K562 (cell line): ENCODE measurements around the gene MND1. TPM values are rescaled to one million over a fixed set of nuclear protein-coding genes. Genes with fewer than 3 reads are reported as not detected.

Experiments used
- ATAC-seq: fragments of 200-7000 bp; cut with Tn5 transposase; 3 replicates; pipeline ENCODE4 v1.9.1; 2020; ENCODE audit warnings: moderate library complexity
- BruUV-seq: library from RNA; stranded (reverse); fragments of 400-500 nt; replicated peaks from 2 replicates; lab custom pipeline; 2021; lab: Mats Ljungman, UMichigan
- CTCF ChIA-PET: fragments of 300-600 bp; formaldehyde crosslinking; extraction: SDS; loops from one replicate; lab custom pipeline; 2021; ENCODE audit warnings: low intra/inter-chr PET ratio; lab: Yijun Ruan, JAX
- POLR2A ChIA-PET: fragments of 300-600, 350-650 bp; sonication (Branson Sonifier 250); formaldehyde crosslinking; extraction: SDS; loops from one replicate; lab custom pipeline; 2021; ENCODE audit warnings: antibody characterized with exemption, inconsistent platforms; lab: Yijun Ruan, JAX
- DNase-seq, 4 experiments: peaks; one replicate each; pipeline versions ENCODE4 v3.0.0 to v3.0.0-alpha.2; 2011 to 2018; ENCODE audit warnings: low spot score in 3 of 4, mixed read lengths in 3 of 4; ENCODE audit errors: extremely low read depth in 1 of 4
- FAIRE-seq: peaks from 2 replicates; lab custom pipeline; 2011; peaks lifted over from hg19 to GRCh38; lab: Jason Lieb, UNC
- H2AFZ ChIP-seq: 2 replicates; pipeline ENCODE4 v1.6.0; 2011; ENCODE audit warnings: low read depth, low read length, control low read depth, inconsistent platforms
- H3K27ac ChIP-seq: fragments of 200-600 bp; 3 replicates; pipeline ENCODE4 v1.8.0; 2011; ENCODE audit warnings: low read depth, mild to moderate bottlenecking, control low read depth, inconsistent platforms, low read length, moderate library complexity, mixed read lengths; ENCODE audit errors: extremely low read depth
- H3K27me3 ChIP-seq, 2 experiments: fragments of 300-600 bp in 1 of 2; 2 replicates in 1 of 2; 3 replicates in 1 of 2; pipeline versions ENCODE4 v1.6.0 to v1.8.0; 2011; ENCODE audit warnings: inconsistent platforms in 2 of 2, low read length in 2 of 2, mild to moderate bottlenecking in 1 of 2, mixed read lengths in 1 of 2, moderate library complexity in 1 of 2; ENCODE audit not compliant: control insufficient read depth in 2 of 2, insufficient read depth in 2 of 2
- H3K36me3 ChIP-seq: fragments of 300-600 bp; 3 replicates; pipeline ENCODE4 v1.8.0; 2011; ENCODE audit warnings: mild to moderate bottlenecking, low read length, inconsistent platforms; ENCODE audit not compliant: control insufficient read depth, insufficient read depth
- H3K4me1 ChIP-seq, 2 experiments: fragments of 200-600 bp in 1 of 2; replicated peaks in 1 of 2; 2 replicates in 1 of 2; 3 replicates in 1 of 2; pipeline versions ENCODE4 v1.5.1 to v1.8.0; 2011; ENCODE audit warnings: inconsistent platforms in 2 of 2, low read length in 2 of 2, mild to moderate bottlenecking in 1 of 2, mixed read lengths in 1 of 2, moderate library complexity in 1 of 2; ENCODE audit not compliant: control insufficient read depth in 2 of 2, insufficient read depth in 2 of 2
- H3K4me2 ChIP-seq: 2 replicates; pipeline ENCODE4 v1.6.1; 2011; ENCODE audit warnings: low read length, control low read depth, inconsistent platforms, mixed read lengths; ENCODE audit not compliant: insufficient read depth
- H3K4me3 ChIP-seq: fragments of 200-600 bp; sonication (generic), shearing (Covaris generic); 2 replicates; pipeline ENCODE4 v1.5.1; 2016; ENCODE audit warnings: control low read depth, inconsistent platforms
- H3K79me2 ChIP-seq: fragments of 200-600 bp; 3 replicates; pipeline ENCODE4 v1.8.0; 2011; ENCODE audit warnings: low read length, inconsistent platforms; ENCODE audit not compliant: control insufficient read depth, insufficient read depth
- H3K9ac ChIP-seq, 2 experiments: 2 replicates each; pipeline versions ENCODE4 v1.6.0 to v1.6.1; 2011; ENCODE audit warnings: low read depth in 2 of 2, low read length in 2 of 2, control low read depth in 1 of 2, inconsistent platforms in 1 of 2, mild to moderate bottlenecking in 1 of 2, mixed read lengths in 1 of 2; ENCODE audit not compliant: insufficient read depth in 1 of 2
- H3K9me1 ChIP-seq: one replicate; pipeline ENCODE4 v1.6.0; 2011; ENCODE audit warnings: inconsistent platforms, mild to moderate bottlenecking, low read length, moderate library complexity; ENCODE audit not compliant: control insufficient read depth, insufficient read depth
- H3K9me3 ChIP-seq: replicated peaks from 2 replicates; pipeline ENCODE4 v1.5.1; 2011; ENCODE audit warnings: low read depth, low read length, inconsistent platforms; ENCODE audit not compliant: control insufficient read depth, insufficient read depth
- H4K20me1 ChIP-seq: replicated peaks from 2 replicates; pipeline ENCODE4 v1.6.1; 2011; ENCODE audit warnings: low read length, inconsistent platforms, mixed read lengths; ENCODE audit not compliant: control insufficient read depth, insufficient read depth
- IRF2 ChIP-seq: sonication (generic); formaldehyde crosslinking; IDR thresholded peaks from 2 replicates; pipeline ENCODE4 v1.8.1; 2022; ENCODE audit warnings: mild to moderate bottlenecking, missing genetic modification reagents
- THAP7 ChIP-seq: fragments of 250-450 bp; sonication (Bioruptor Pico); IDR thresholded peaks from 2 replicates; pipeline ENCODE4 v1.5.0; 2021
- WGBS: fragments of 100-300 bp; shearing (Covaris generic); methylation state at CpG from one replicate; pipeline ENCODE4 v1.1.6; 2016; ENCODE audit warnings: low coverage, mixed read lengths; ENCODE audit not compliant: insufficient coverage; ENCODE audit errors: missing lambda C conversion rate; 5-methylcytosine and 5-hydroxymethylcytosine counted together
- in situ Hi-C: fragments of 300-500 bp; cut with MboI; formaldehyde crosslinking; loops from 4 replicates; pipeline ENCODE4 v1.15.0; 2018; ENCODE audit warnings: inconsistent platforms, mixed read lengths
- intact Hi-C: fragments of 100-400 bp; cut with micrococcal nuclease; formaldehyde crosslinking; loops from 2 replicates; pipeline ENCODE4 v1.14.2; 2022
- polyA plus RNA-seq, 8 experiments: library from polyadenylated mRNA; depleted of rRNA in 4 of 8; stranded (reverse) in 5 of 8; unstranded in 3 of 8; fragments of >200 nt; fragmentation: Nextera tagmentation in 2 of 8; fragmentation: Illumina TruSeq in 1 of 8; extraction: Ambion mirVana in 2 of 8; extraction: Trizol in 1 of 8; gene quantifications; 2 replicates each; pipeline versions ENCODE4 v1.2.1 to v1.2.3, GENCODE V29; 2011 to 2014; ENCODE audit warnings: inconsistent platforms in 1 of 8, missing spikeins in 1 of 8
- total RNA-seq, 7 experiments: library from RNA; depleted of rRNA in 6 of 7; stranded (reverse); fragments of >200 nt in 6 of 7; fragmentation: Illumina TruSeq in 2 of 7; extraction: Trizol in 2 of 7; gene quantifications; 2 replicates each; pipeline versions ENCODE4 v1.2.1 to v1.2.3, GENCODE V29; 2011 to 2021; ENCODE audit warnings: low replicate concordance in 1 of 7
- TF ChIP-seq, protein P1 (sequence below): fragments of 250-450 bp; sonication (Bioruptor Pico); IDR thresholded peaks from 2 replicates; pipeline ENCODE4 v1.4.0; 2020; ENCODE audit warnings: mild to moderate bottlenecking, moderate library complexity

The MND1 gene
- total and polyA plus RNA-seq, 9 of the 15 experiments (the other 6 are each of a cell fraction or from before 2014, with no cell fraction given) = 35.3 to 94.1 (median 59.9) TPM

DNA sequence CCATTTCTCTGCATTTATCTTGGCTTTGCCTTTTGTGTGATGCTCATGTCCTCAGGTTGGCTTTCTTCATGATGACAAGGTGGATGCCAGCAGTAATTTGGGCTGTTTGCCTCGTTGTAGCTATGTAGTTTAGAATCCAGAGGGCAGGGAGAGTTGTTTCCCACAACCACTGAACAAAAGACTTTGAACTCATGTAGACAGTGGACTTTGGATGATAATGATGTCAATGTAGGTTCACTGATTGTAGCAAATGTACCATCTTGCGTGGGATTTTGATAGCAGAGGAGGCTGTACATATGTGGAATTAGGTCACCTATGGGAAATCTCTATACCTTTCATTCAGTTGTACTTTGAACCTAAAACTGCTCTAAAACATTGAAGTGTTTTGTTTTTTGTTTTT lies 41.3 kb downstream of the MND1 start:
- intact Hi-C loops (no loop called here), in situ Hi-C loops (no loop called here)
- no TSS peak for BruUV-seq
- CTCF ChIA-PET = no interaction called here
- Histone ChIP-seq H3K4me3 (no peak overlapping the region), H3K36me3 (peaks cover 23% of the 10 kb centered on the region; the same call in 2 of the 3 replicates), H3K9ac (no peak overlapping the region), H2AFZ (no peak overlapping the region), H3K79me2 (no peaks in the 10 kb centered on the region; the same call in 2 of the 3 replicates), H3K4me2 (no peak overlapping the region), H3K9me1 (no peaks in the 10 kb centered on the region), H3K4me1 (no peaks in the 10 kb centered on the region), H3K9me3 (no peaks in the 10 kb centered on the region), H4K20me1 (no peaks in the 10 kb centered on the region), H3K27ac (no peak overlapping the region), H3K27me3 (no peaks in the 10 kb centered on the region)
- ATAC-seq = no peak
- DNase-seq = no peak
- POLR2A ChIA-PET = no interaction called here
- 77% methylated on average over 2 of the region's 2 CpGs for WGBS
- FAIRE-seq = no peak
- no peak for TF ChIP-seq THAP7 (CRISPR knock-in tag)
- TF ChIP-seq IRF2 (CRISPR knock-in tag) = no peak
- TF ChIP-seq, protein P1, sequence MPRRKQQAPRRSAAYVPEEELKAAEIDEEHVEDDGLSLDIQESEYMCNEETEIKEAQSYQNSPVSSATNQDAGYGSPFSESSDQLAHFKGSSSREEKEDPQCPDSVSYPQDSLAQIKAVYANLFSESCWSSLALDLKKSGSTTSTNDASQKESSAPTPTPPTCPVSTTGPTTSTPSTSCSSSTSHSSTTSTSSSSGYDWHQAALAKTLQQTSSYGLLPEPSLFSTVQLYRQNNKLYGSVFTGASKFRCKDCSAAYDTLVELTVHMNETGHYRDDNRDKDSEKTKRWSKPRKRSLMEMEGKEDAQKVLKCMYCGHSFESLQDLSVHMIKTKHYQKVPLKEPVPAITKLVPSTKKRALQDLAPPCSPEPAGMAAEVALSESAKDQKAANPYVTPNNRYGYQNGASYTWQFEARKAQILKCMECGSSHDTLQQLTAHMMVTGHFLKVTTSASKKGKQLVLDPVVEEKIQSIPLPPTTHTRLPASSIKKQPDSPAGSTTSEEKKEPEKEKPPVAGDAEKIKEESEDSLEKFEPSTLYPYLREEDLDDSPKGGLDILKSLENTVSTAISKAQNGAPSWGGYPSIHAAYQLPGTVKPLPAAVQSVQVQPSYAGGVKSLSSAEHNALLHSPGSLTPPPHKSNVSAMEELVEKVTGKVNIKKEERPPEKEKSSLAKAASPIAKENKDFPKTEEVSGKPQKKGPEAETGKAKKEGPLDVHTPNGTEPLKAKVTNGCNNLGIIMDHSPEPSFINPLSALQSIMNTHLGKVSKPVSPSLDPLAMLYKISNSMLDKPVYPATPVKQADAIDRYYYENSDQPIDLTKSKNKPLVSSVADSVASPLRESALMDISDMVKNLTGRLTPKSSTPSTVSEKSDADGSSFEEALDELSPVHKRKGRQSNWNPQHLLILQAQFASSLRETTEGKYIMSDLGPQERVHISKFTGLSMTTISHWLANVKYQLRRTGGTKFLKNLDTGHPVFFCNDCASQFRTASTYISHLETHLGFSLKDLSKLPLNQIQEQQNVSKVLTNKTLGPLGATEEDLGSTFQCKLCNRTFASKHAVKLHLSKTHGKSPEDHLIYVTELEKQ (CRISPR knock-in tag) = no peak
